IMR-90 (cell line): ENCODE measurements around the gene RAPGEF5. TPM values are rescaled to one million over a fixed set of nuclear protein-coding genes. Genes with fewer than 3 reads are reported as not detected.

Source experiments
- ATAC-seq: fragments of 200-7000 bp; cut with Tn5 transposase; 2 replicates; pipeline ENCODE4 v1.9.1; 2020; ENCODE audit warnings: low read depth, mild to moderate bottlenecking, moderate library complexity
- BruUV-seq: library from RNA; stranded (reverse); fragments of 400-500 nt; replicated peaks from 2 replicates; lab custom pipeline; 2021; lab: Mats Ljungman, UMichigan
- CTCF ChIA-PET: fragments of 300-600 bp; formaldehyde crosslinking; extraction: SDS; loops from one replicate; lab custom pipeline; 2021; ENCODE audit warnings: antibody characterized with exemption; lab: Yijun Ruan, JAX
- POLR2A ChIA-PET: fragments of 300-600 bp; sonication (Branson Sonifier 250); formaldehyde crosslinking; loops from one replicate; lab custom pipeline; 2022; ENCODE audit warnings: antibody characterized with exemption; ENCODE audit not compliant: unreplicated experiment; lab: Charles Lee
- DNase-seq: peaks from one replicate; pipeline ENCODE4 v3.0.0; 2013
- H2AFZ ChIP-seq: replicated peaks from 2 replicates; pipeline ENCODE3; 2013; ENCODE audit warnings: low read length, mild to moderate bottlenecking; ENCODE audit not compliant: poor library complexity
- H2AK5ac ChIP-seq: 2 replicates; pipeline ENCODE4 v1.6.1; 2013; ENCODE audit warnings: low read depth, low read length, inconsistent platforms
- H2AK9ac ChIP-seq: replicated peaks from 2 replicates; pipeline ENCODE3; 2013; ENCODE audit warnings: mild to moderate bottlenecking, low read depth, low read length, moderate library complexity; ENCODE audit not compliant: poor library complexity
- H2BK120ac ChIP-seq: 2 replicates; pipeline ENCODE4 v1.6.1; 2013; ENCODE audit warnings: low read depth, low read length, inconsistent platforms
- H2BK15ac ChIP-seq: 3 replicates; pipeline ENCODE4 v1.6.1; 2013; ENCODE audit warnings: low read depth, low read length, inconsistent platforms
- H2BK20ac ChIP-seq: 2 replicates; pipeline ENCODE4 v1.6.1; 2013; ENCODE audit warnings: low read depth, mild to moderate bottlenecking, inconsistent platforms, low read length, moderate library complexity
- H2BK5ac ChIP-seq: 2 replicates; pipeline ENCODE4 v1.6.1; 2013; ENCODE audit warnings: mild to moderate bottlenecking, low read depth, low read length, inconsistent platforms; ENCODE audit not compliant: poor library complexity, severe bottlenecking
- H3K14ac ChIP-seq: replicated peaks from 2 replicates; pipeline ENCODE4 v1.6.1; 2013; ENCODE audit warnings: low read depth, low read length, inconsistent platforms
- H3K18ac ChIP-seq: 2 replicates; pipeline ENCODE4 v1.6.1; 2013; ENCODE audit warnings: low read depth, low read length, control low read depth
- H3K23ac ChIP-seq: 2 replicates; pipeline ENCODE4 v1.6.1; 2013; ENCODE audit warnings: low read depth, low read length, inconsistent platforms
- H3K27ac ChIP-seq: 2 replicates; pipeline ENCODE4 v1.5.1; 2013; ENCODE audit warnings: mild to moderate bottlenecking, control low read depth, low read length; ENCODE audit not compliant: insufficient read depth
- H3K27me3 ChIP-seq: 2 replicates; pipeline ENCODE4 v1.6.1; 2013; ENCODE audit warnings: low read length; ENCODE audit not compliant: control insufficient read depth, insufficient read depth
- H3K36me3 ChIP-seq: 2 replicates; pipeline ENCODE4 v1.6.1; 2013; ENCODE audit warnings: low read length, mixed read lengths; ENCODE audit not compliant: control insufficient read depth, insufficient read depth
- H3K4ac ChIP-seq: 2 replicates; pipeline ENCODE4 v1.6.1; 2013; ENCODE audit warnings: low read depth, low read length, inconsistent platforms
- H3K4me1 ChIP-seq: 2 replicates; pipeline ENCODE4 v1.6.1; 2013; ENCODE audit warnings: low read length, mixed read lengths; ENCODE audit not compliant: control insufficient read depth, insufficient read depth
- H3K4me2 ChIP-seq: 2 replicates; pipeline ENCODE4 v1.6.1; 2013; ENCODE audit warnings: low read depth, mild to moderate bottlenecking, control low read depth, low read length, moderate library complexity
- H3K4me3 ChIP-seq: 2 replicates; pipeline ENCODE4 v1.5.1; 2013; ENCODE audit warnings: low read depth, mild to moderate bottlenecking, control low read depth, low read length, moderate library complexity; ENCODE audit not compliant: insufficient read depth
- H3K56ac ChIP-seq: 2 replicates; pipeline ENCODE4 v1.6.1; 2013; ENCODE audit warnings: low read length, inconsistent platforms; ENCODE audit not compliant: insufficient read depth; ENCODE audit errors: extremely low read depth
- H3K79me1 ChIP-seq, 2 experiments: 2 replicates each; pipeline ENCODE4 v1.6.1; 2013; ENCODE audit warnings: low read length in 2 of 2, inconsistent platforms in 1 of 2, low read depth in 1 of 2
- H3K9ac ChIP-seq: 2 replicates; pipeline ENCODE4 v1.6.1; 2013; ENCODE audit warnings: low read depth, low read length, control low read depth
- H3K9me1 ChIP-seq: 2 replicates; pipeline ENCODE4 v1.6.1; 2013; ENCODE audit warnings: low read length, inconsistent platforms; ENCODE audit not compliant: insufficient read depth
- H3K9me3 ChIP-seq: 2 replicates; pipeline ENCODE4 v1.6.1; 2013; ENCODE audit warnings: low read length; ENCODE audit not compliant: control insufficient read depth, insufficient read depth
- H4K20me1 ChIP-seq: 2 replicates; pipeline ENCODE4 v1.6.1; 2013; ENCODE audit warnings: low read length, inconsistent platforms; ENCODE audit not compliant: insufficient read depth
- H4K5ac ChIP-seq: 2 replicates; pipeline ENCODE4 v1.6.1; 2013; ENCODE audit warnings: mild to moderate bottlenecking, low read depth, low read length, control low read depth
- H4K8ac ChIP-seq, 2 experiments: 2 replicates each; pipeline ENCODE4 v1.6.1; 2013; ENCODE audit warnings: low read depth in 2 of 2, low read length in 2 of 2, control low read depth in 1 of 2, inconsistent platforms in 1 of 2
- H4K91ac ChIP-seq: 2 replicates; pipeline ENCODE4 v1.6.1; 2013; ENCODE audit warnings: low read depth, low read length, inconsistent platforms; ENCODE audit not compliant: insufficient read depth
- FOS ChIP-seq: fragments of 150-350 bp; IDR thresholded peaks from 2 replicates; pipeline ENCODE4 v1.6.1; 2016; ENCODE audit warnings: low read depth, low read length
- MAZ ChIP-seq: IDR thresholded peaks from 2 replicates; pipeline ENCODE4 v1.6.1; 2012; ENCODE audit warnings: low read depth, mild to moderate bottlenecking, low read length, improper control_type of control experiment, moderate library complexity, borderline replicate concordance
- MXI1 ChIP-seq: IDR thresholded peaks from 2 replicates; pipeline ENCODE4 v1.6.1; 2012; ENCODE audit warnings: low read depth, mild to moderate bottlenecking, low read length, moderate library complexity, borderline replicate concordance
- NFE2L2 ChIP-seq: fragments of 150-350 bp; IDR thresholded peaks from 2 replicates; pipeline ENCODE4 v1.6.1; 2016; ENCODE audit warnings: low read depth, mild to moderate bottlenecking, low read length
- RCOR1 ChIP-seq: IDR thresholded peaks from 2 replicates; pipeline ENCODE4 v1.6.1; 2012; ENCODE audit warnings: mild to moderate bottlenecking, low read length, improper control_type of control experiment; ENCODE audit not compliant: insufficient replicate concordance
- RFX5 ChIP-seq: IDR thresholded peaks from 2 replicates; pipeline ENCODE4 v1.8.0; 2012; ENCODE audit warnings: low read depth, mild to moderate bottlenecking, low read length, moderate library complexity
- SMC3 ChIP-seq: fragments of 150-350 bp; IDR thresholded peaks from 2 replicates; pipeline ENCODE4 v1.6.1; 2016; ENCODE audit warnings: low read depth, mild to moderate bottlenecking, antibody characterized with exemption, low read length, moderate library complexity
- USF2 ChIP-seq: fragments of 150-350 bp; IDR thresholded peaks from 2 replicates; pipeline ENCODE4 v1.6.1; 2017; ENCODE audit warnings: mild to moderate bottlenecking, antibody characterized with exemption, low read length, low read depth
- WGBS, 2 experiments: methylation state at CpG; one replicate each; pipeline versions ENCODE4 v1.1.5 to v1.1.7; 2013; ENCODE audit warnings: missing lambda C conversion rate in 2 of 2; ENCODE audit not compliant: insufficient read length in 1 of 2; ENCODE audit errors: extremely low coverage in 2 of 2; 5-methylcytosine and 5-hydroxymethylcytosine counted together
- dilution Hi-C: fragments of 300-500 bp; cut with HindIII; formaldehyde crosslinking; loops from one replicate; pipeline ENCODE4 v1.14.3; 2018; ENCODE audit warnings: low sequenced_read_pairs; ENCODE audit not compliant: unreplicated experiment
- in situ Hi-C: fragments of 300-500 bp; cut with MboI; formaldehyde crosslinking; loops from 3 replicates; pipeline ENCODE4 v1.14.3; 2019; ENCODE audit warnings: low sequenced_read_pairs, inconsistent platforms, mixed read lengths
- intact Hi-C: fragments of 100-400 bp; cut with micrococcal nuclease; formaldehyde crosslinking; loops from 2 replicates; pipeline ENCODE4 v1.10.0; 2022
- polyA plus RNA-seq, 3 experiments: library from polyadenylated mRNA; depleted of rRNA; stranded (reverse); fragments of >200 nt; gene quantifications; 2 replicates each; pipeline ENCODE4 v1.2.3, GENCODE V29; 2012; ENCODE audit warnings: low replicate concordance in 1 of 3
- total RNA-seq: library from RNA; depleted of rRNA; stranded (reverse); fragments of >200 nt; gene quantifications from 2 replicates; pipeline ENCODE4 v1.2.3, GENCODE V29; 2012
- TF ChIP-seq, protein P1 (sequence below): fragments of 150-350 bp; IDR thresholded peaks from 2 replicates; pipeline ENCODE4 v1.6.1; 2016; ENCODE audit warnings: low read depth, mild to moderate bottlenecking, low read length, moderate library complexity, borderline replicate concordance
- TF ChIP-seq, protein P2 (sequence below): conservative IDR thresholded peaks from 2 replicates; pipeline ENCODE4 v1.5.1; 2012; ENCODE audit warnings: mild to moderate bottlenecking, low read depth, low read length, improper control_type of control experiment

Gene RAPGEF5
- total and polyA plus RNA-seq, 2 of the 4 experiments (the other 2 are of a cell fraction) = 0.05 to 0.18 TPM

GRCh38 chr7:22219739-22220493 is 137.0 kb downstream of the RAPGEF5 start:
- H4K8ac ChIP-seq = no peak overlapping the region
- dilution Hi-C loops = no loop called here
- H4K5ac ChIP-seq = no peak overlapping the region
- POLR2A ChIA-PET = no interaction called here
- no peaks in the 10 kb centered on the region for H3K79me1 ChIP-seq
- no TSS peak for BruUV-seq
- no peak overlapping the region for H2BK5ac ChIP-seq
- H3K9ac ChIP-seq = no peak overlapping the region
- no peak overlapping the region for H2AK5ac ChIP-seq
- H4K20me1 ChIP-seq = no peaks in the 10 kb centered on the region
- no peak for DNase-seq
- CTCF ChIA-PET = interaction anchor here (0.6 kb wide), 1 partner anchor 31 kb away, joined by 3 read pairs; no protein-coding TSS in a partner anchor
- H3K4me1 ChIP-seq = no peaks in the 10 kb centered on the region
- intact Hi-C loops = loop anchor here (5.0 kb wide), 1 partner anchor 102 kb away; no protein-coding TSS in a partner anchor
- H2AK9ac ChIP-seq = no peak overlapping the region
- H3K4me2 ChIP-seq = no peak overlapping the region
- H2BK20ac ChIP-seq = no peak overlapping the region
- ATAC-seq = no peak
- no peak overlapping the region for H3K18ac ChIP-seq
- H3K23ac ChIP-seq = no peak overlapping the region
- H3K14ac ChIP-seq = no peak overlapping the region
- no peaks in the 10 kb centered on the region for H3K36me3 ChIP-seq
- no peaks in the 10 kb centered on the region for H3K9me3 ChIP-seq
- H3K4ac ChIP-seq = no peak overlapping the region
- TF ChIP-seq, protein P1, sequence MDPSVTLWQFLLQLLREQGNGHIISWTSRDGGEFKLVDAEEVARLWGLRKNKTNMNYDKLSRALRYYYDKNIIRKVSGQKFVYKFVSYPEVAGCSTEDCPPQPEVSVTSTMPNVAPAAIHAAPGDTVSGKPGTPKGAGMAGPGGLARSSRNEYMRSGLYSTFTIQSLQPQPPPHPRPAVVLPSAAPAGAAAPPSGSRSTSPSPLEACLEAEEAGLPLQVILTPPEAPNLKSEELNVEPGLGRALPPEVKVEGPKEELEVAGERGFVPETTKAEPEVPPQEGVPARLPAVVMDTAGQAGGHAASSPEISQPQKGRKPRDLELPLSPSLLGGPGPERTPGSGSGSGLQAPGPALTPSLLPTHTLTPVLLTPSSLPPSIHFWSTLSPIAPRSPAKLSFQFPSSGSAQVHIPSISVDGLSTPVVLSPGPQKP = no peak
- TF ChIP-seq, protein P2, sequence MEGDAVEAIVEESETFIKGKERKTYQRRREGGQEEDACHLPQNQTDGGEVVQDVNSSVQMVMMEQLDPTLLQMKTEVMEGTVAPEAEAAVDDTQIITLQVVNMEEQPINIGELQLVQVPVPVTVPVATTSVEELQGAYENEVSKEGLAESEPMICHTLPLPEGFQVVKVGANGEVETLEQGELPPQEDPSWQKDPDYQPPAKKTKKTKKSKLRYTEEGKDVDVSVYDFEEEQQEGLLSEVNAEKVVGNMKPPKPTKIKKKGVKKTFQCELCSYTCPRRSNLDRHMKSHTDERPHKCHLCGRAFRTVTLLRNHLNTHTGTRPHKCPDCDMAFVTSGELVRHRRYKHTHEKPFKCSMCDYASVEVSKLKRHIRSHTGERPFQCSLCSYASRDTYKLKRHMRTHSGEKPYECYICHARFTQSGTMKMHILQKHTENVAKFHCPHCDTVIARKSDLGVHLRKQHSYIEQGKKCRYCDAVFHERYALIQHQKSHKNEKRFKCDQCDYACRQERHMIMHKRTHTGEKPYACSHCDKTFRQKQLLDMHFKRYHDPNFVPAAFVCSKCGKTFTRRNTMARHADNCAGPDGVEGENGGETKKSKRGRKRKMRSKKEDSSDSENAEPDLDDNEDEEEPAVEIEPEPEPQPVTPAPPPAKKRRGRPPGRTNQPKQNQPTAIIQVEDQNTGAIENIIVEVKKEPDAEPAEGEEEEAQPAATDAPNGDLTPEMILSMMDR = no peak
- TF ChIP-seq MXI1 (no peak), RCOR1 (no peak), FOS (no peak), RFX5 (no peak), MAZ (no peak), USF2 (no peak), NFE2L2 (no peak), SMC3 (no peak)
- no peaks in the 10 kb centered on the region for H3K9me1 ChIP-seq
- 60% methylated on average over 1 of the region's 10 CpGs; no CpG with 5 or more reads in 1 of the 2 experiments for whole genome bisulfite sequencing, 2 experiments
- H3K56ac ChIP-seq = no peak overlapping the region
- H3K4me3 ChIP-seq = no peak overlapping the region
- no peak overlapping the region for H3K27ac ChIP-seq
- no peak overlapping the region for H4K91ac ChIP-seq
- no peak overlapping the region for H2BK15ac ChIP-seq
- peaks cover 2% of the 10 kb centered on the region; the same call in 1 of the 2 replicates for H3K27me3 ChIP-seq
- no peak overlapping the region for H2BK120ac ChIP-seq
- no peak overlapping the region for H2AFZ ChIP-seq
- in situ Hi-C loops = no loop called here
